Measurements from ENCODE around the gene SLC15A3.

SLC15A3 gene

DNA sequence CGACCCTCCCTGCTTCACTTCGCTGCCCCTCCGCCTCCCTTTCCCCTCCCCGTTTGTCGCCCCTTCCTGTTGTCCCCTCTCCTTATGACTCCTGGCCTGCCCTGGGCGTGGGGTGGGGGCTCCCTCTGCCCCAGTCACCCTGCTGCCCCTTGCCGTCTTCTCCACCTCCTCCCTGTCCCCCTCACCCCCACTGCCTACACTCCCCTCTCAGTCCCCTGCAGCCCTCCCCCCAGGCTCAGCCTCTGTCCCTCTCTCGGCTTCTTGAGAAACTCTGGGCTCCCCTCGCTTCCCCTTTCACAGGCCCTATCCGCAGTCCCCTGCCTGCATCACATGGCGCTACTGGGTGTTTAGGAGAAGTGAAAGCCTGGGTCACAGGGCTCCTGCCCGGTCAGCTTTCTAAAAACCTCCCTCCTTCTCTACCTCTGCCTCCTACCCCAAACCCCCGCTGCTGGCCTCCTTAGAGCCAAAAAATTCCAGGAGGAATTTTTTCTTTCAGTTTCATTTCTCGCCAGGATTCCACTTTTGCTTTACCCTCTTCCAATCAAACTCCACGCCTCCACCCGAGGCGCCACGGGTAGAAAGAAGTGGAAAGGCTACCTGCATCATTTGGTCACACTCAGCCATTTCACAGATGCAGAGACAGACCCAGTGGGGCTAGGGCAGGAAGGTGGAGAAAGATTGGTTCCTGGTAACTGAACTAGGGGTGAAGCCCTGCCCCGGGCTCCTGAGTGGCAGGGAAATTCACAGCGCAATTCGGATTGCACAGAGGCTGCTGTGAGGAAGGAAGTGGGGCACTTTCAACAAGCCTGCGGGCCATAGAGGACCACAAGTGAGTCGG, at the start of gene SLC15A3:
Gene SLC15A3, minus strand, starts transcription at position 273 of the 838 bp plus-strand sequence. CDS start 625 bp downstream, outside the sequence.
- no peak for DNase-seq

DNA sequence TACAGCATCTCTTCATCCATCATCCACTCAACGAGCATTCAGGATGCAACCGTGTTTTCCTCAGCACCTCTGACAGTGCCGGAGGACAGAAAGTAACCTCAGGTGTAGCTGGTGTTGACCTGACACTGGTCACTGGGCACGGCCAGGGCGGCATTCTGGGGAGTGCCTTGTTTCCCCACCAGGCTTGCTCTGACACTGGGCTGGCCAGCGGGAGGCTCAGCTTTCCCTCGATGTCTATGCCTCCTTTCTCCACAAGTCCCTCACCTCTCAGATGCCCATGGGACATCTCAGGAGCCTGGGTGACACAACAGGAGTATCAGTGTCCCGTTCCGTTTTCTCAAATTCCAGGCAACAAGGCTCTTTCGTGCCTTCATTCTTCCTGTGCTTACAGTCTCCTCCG, 48.5 kb upstream of the SLC15A3 start:
- DNase-seq, result no peak

DNA sequence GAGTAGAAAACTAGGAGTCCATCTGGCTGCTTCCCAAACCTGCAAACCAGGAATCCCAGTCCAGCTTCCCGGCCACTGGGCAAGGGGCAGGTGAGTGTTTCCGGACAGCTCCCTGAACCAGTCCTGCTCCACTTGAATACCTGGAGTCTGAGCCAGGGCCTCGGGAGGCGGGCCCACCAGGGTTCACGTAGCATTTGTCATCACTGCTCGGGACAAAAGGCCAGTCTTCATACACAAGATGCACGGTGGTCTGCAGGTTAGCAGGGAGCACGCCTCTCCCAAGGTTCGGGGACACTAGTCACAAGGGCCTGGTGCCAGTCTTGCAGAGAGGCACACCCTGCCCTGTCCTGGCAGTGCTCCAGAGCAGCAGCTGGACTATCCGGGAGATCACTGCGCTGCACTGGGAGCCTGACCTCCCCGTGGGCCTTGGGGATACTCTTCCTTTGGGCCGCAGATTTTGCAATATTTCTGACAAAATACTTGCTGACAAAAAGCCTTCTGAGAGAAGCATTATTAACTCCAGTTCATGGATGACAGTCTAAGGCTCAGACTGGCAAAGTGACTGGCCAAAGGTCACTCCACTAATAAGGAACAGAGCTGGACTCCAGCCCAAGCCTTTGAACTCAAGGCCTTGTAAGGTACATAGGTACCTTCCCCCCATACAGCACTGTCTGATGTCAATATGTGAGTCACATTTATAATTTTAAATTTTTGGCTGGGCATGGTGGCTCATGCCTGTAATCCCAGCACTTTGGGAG, 44.6 kb upstream of the SLC15A3 start:
- DNase-seq, result no peak

DNA sequence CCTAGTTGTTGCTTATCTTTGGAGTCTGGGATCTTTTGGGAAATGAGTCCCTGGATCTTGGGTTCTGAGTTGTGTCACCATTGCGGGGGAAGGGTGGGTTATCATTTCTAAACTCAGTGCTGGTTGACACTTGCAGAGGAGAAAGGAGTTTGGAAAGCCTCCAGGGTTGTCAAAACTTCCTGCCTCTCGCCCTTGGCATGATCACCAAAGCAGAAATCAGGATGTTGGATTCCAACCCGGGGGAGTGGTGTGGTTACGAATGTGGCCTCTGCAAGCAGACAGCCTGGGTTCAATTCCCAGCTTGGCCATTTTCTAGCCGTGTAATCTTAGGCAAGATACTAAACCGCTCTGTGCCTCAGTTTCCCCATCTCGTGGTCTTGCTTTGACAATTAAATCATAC, 43.8 kb upstream of the SLC15A3 start:
- no peak for DNase-seq

DNA sequence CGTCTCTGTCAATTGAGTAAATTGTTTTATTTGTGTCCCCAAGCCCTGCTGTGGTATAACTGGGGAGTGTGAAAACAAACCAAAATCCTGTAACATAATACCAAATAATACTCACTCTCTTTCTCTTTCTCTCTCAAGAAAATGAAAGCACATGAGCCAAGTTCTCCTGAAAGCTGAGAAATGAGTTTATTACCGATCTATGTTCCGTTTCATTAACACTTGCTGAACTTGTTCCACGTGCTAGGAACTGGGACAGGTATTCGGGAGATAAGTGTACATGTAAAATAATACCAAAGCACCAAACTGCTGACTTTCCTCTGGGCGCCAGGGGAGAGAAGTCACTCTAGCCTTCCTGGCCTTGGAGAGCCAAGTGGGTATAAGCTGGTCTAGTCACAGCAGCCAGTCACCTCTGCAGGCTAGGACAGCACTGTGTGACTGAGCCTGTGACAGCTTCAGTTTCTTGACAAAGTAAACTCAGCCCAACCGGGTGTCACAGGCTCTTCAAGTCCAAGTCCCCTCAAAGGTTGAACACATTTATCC, 42.6 kb upstream of the SLC15A3 start:
- DNase-seq, result no peak

DNA sequence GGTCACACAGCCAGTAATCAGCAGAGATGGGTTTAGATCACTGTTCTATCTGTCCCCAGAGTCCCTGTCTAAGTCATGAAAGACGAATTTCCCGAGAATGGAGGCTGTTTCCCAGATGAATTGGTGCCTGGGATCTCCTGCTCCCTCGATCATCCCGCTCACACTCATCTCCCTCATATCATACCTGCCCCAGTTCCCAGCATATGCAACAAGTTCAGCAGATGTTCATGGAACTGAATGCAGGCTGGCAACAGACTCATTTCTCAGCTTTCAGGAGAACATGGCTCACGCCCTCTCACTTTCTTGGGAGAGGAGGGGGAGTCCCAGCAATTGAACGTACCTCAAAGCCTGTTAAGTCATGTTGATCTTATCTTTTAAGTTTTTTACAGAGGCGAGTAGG, 41.6 kb upstream of the SLC15A3 start:
- DNase-seq, result no peak

DNA sequence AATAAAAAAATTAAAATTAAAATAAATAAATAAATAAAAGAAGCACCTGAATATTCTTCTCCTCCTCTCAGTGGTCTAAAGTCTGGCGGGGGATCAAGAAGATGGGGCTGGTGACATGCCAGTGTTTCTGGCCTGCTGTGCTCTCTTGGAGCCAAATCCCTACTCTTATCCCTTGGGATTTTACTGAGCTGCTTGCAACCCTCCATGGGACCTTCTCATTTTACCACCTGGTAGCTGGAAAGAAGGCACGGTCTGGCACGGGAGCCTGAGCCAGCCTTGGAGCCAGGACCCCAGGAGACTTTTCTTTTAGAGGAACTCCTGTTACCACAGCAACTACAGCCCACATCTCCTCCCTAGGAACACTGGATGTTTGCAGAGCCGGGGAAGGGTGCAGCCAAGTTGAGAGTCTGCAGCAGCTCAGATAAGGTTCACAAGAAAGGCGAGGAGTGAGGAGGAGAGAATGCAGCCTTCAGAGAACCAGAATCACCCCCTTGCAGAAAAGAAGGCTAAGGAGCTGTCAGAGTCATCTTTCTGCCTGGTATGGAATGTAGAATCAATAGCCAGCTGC, 41.0 kb upstream of the SLC15A3 start:
- no peak for DNase-seq

DNA sequence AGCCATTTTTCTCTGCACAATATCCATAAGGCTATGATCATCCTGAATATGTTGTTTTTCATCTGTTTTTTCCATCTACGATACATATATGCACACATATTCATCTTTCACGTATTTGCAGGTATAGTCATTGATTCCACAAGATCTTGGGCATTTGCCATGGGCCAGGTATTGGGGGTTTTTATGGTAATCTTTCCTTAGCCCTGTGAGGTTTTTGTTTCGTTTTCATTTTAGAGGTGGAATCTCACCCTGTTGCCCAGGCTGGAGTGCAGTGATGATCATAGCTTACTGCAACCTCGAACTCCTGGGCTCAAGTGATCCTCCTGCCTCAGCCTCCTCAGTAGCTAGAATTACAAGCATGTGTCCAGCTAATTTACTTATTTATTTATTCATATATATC, 39.5 kb upstream of the SLC15A3 start:
- DNase-seq, result no peak

DNA sequence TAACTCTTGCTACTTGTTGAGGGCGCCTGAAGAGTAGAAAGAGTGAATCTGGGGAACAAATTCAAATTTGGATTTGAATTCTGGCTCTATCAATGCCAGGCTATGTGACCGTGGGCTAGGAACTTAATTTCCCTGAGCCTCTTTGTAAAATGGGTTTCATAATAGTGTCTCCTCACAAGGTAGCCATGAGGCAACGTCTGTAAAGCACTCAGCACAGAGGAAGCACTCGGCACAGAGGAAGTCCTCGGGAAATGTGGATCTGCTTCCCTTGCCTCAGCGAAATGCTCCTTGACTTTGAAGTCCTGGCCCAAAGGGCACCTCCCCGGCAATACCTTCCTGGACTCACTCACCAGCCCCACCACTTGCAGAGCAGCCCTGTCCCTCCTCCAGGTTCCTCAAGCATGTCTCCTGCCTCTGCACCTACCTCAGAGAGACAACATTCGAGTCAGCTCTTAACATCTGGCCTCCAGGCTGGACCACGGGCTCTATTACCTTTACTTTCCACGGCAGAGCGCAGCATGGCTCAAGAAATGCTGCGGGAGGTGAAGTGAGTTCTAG, 37.2 kb upstream of the SLC15A3 start:
- no peak for DNase-seq

DNA sequence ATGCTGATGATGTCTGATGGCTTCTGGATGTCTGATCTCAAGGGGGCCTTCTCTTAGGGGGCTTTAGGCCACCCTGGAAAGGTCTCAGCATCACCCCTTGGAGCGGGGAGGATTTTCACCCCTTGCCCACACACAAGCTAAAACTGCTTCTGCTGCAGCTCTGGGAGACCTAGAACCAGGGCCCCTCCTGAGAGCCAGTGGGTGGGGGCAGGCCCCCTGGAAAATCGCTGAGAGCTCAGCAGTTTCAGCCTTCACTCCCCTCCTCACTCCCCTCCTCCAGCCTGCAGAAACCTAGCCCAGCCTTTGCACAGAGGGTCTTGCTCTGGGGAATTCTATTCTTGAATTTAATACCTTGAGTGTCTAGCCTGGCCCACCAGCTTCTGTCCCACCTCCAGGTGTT, 36.7 kb upstream of the SLC15A3 start:
- no peak for DNase-seq

DNA sequence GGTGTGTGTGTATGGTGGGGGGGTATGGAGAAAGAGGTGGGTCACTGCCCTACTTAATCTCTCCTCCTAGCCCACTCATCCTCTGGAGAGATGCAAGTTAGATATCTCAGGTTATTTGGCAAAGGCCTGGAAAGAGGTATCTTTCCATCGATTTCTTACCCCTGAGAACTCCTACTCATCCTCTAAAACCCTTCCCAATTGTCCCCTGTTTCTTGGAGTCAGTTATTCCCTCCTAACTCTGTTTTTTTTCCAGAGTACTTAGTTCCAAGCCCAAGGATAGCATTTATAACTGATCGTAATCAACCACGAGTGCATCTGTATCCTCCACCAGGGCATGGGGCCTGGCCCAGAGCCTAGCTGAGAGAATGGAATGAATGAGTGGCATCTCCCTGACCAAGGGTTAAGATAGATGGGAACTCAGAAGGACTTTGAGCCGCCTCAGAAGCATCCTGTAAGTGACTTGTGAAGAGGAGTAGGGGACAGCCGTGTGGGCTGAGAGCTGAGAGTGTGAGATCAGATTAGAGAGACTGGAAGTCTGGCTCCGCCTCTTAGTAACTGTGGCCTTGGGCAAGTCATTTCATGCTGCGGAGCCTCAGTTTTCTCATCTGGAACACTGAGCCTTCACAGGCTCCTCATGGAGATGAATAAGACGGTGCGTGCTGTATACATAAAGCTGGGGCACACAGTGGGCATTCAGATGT, 35.8 kb upstream of the SLC15A3 start:
- DNase-seq, result no peak

DNA sequence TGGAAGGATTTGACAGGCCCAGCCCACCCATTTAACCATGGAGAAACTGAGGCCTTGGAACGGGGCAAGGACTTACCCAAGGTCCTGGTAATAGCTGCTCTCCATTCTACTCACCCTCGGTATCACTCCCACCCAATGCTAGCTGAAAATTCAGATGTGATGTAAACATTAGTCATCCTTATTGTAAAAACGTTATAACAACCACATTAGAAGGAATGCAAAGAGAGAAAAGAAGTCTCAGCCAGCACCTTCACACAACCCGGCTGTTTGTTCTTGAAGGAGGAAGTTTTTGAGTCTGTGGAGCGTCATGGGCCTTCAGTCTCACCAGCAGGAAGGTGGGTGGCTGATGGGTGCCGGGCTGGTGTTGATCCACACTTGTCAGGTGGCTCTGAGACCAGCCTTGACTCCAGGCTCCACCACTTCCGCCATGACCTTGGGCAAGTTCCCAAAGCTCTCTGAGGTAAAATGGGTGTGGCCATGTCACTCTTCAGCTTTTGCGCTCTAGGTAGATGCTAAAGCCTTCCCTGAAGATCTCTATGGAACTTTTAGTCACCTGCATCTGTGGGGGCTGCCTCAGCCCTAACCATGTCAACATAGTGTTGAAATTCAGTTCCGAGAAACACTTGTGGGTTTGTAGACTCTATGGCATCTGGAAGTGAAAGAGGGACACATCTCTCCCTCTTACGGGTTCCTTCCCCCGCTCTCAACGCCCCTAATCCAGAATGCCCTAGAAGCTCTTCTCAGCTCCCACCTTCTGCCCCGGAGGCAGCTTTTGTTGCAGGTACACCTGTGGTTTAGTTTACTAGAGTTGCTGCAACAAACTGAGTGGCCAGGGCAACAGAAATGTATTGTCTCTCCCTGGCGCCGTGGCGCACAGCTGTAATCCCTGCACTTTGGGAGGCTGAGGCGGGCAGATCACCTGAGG, 34.3 kb upstream of the SLC15A3 start:
- DNase-seq, result no peak

DNA sequence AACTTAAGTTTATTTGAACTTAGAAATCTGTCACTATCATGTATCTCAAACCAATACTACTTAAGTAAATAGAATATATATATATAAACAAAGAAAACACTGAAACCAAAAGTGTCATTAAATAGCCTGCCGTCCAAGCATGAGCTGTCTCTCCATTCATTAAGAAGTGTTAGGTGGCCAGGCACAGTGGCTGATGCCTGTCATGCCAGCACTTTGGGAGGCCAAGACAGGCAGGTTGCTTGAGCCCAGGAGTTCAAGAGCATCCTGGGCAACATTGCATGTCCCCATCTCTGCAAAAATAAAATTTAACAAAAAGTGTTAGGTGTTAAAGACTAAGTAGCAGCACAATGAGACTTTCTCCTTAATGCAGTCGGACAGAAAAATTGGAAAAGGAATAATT, 33.5 kb upstream of the SLC15A3 start:
- DNase-seq, result no peak

DNA sequence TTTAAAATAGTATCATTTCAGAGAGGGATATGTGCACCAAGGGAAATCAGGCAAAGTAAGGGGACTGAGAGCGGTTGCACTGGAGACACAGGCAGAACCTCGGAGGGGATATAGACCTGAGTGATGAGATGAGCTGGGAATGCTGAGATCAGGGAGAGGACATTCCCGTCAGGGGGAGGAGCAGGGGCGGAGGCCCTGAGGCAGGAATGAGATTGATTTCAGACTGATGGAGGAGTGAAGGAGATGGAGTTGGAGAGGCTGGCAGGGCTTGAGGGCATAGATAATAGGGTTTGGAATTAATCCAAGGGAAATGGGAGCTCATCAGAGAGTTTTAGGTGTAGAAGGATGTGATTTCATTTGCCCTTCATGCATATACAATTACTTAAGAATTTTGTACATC, 32.7 kb upstream of the SLC15A3 start:
- DNase-seq, result no peak

DNA sequence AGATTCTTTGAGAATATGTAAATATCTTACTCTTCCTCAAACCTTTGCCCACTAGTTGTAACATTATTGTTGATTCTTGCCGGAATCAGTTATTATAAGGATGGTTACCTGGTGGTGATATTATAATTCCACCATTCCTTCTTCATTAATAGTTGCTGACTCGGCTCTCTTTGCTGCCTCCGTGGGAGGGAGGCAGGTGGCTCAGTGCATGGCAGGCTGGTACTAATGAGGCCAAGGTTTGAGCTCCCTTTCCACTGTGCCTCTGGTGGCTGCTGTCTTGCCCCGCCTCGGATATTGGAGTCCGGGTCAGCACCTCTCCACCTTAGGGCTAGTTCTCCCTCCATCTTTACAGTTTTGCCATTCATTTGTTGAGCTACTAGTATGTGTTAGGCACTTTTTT, 32.2 kb upstream of the SLC15A3 start:
- DNase-seq, result no peak

DNA sequence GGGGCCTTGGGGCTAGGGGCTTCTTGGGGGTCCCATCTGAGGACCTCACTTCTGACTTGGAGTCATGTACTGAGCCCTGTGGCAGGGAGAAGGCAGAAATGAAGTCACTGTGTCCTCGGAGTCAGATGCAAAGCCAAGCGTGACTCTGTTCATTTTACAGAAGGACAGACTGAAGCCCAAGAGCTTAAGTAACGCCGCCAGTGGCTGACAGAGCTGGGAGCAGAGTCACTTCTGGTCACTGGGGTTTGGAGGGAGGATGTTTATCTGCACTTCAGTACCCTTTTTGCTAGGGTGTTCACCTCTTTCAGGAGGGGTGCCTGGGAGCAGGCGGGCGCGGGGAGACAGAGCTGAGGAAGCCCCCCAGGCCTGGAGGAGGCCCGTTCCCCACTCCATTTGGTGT, 30.2 kb upstream of the SLC15A3 start:
- DNase-seq, result no peak

DNA sequence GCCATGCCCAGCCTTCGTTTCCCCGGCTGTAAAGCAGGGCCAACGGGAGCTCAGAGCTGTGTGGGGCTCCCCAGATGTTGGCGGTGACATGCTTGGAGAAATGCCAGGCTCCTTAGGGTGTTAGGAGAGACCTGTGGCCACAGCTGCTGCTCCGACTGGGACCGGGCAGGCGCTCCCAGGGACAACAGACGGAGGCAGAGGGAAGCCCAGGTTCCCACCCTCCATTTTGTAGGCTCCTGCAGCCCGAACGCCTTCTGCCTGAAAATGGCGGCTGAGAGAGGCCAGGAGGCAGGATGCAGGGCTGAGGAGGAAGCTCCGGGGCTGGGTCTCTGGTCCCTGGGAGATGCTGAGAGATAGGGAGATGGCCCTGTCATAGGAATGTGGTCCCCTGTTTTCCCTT, 29.5 kb upstream of the SLC15A3 start:
- no peak for DNase-seq

DNA sequence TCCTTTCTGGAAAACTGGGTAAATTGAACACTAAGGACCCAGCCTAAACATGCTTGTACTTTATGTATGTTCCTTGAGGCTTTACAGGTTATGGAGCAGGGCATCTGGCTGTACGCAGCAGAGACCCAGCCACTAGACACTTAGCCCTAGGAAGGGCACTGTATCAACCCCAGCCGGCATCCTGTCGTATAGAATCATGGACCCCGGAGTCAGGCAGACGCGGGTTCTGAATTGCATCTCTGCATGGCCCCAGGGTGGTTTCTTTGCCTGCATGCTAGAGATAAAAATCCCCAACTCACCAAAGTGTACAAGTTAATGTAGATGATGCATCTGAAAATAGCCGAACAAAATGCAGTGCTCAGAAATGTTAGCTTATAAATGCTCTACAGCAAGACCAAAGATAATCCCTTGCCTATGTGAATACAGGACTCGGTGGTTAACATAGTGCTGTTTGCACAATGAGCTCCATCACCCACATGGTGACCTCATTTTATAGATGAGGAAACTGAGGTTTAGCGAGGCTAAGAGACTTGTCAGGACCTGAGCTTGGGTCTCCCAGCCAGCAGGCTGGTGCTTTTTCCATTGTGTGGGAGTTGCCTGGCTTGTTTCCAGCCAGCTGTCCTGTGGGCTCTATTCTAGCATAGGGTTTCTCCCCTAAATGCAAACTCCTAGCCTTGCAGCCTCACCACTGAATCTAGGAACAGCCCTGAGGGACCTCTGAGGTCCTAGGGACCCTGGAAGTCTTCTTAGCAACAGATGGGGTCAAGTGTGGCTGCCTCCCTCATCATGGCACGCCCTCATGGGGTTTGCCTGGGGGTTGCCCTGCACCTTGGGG, 26.8 kb upstream of the SLC15A3 start:
- DNase-seq, result no peak

DNA sequence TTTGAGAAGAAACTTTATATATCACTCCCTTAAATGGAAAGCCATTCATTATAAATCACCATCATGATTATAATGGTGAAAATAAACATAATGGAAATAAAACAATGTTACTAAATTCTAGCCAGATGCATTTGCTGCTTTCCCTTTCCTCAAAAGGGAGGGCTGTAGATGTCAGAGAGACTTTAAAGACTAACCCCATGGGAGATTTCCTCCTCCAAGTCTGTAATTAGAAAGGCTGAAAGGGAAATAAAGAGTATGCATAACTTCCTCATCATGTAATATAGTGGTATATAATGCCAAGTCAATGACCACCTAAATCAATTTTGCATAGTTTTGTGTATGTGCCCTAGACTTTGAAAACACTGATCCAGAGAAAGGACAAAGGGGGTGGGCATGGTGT, 25.9 kb upstream of the SLC15A3 start:
- DNase-seq, result no peak

DNA sequence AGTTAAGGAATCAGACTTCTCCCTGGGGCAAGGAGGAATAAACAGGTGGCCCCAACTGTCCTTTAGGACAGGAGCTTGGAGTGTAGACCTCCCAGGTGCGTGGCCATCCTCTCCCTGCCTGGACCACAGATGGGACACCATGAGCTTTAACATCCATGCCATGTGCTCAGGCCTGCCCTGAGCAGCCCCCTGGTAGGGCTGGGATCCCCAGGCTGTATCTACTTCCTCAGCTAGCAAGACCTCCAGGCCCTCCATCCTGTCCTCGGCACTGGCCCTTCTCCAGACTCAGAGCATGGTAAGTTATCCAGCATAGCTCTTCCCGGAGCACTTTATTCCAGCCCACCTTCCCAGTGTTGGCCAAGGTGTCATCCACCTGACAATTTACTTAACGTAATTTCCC, 25.2 kb upstream of the SLC15A3 start:
- no peak for DNase-seq

DNA sequence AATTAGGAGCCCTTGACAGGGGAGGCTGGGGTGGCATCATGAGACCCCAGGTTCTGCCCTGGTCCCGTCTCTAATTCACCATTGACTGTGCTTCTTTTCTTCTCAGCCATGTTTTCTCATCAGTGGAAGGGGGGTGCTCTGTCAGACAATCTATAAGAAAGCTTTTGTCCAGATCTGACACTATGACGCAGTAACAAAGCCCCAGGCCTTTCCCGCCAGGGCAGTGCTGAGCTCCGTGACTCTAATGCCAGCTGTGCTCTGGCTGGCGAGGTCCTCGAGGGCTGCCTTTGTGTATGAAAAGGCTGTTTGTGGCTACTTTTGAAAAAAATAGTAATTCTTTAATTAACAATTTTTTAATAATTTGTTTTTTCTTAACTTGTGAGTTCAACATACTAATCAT, 22.8 kb upstream of the SLC15A3 start:
- DNase-seq, result no peak

Measured in NCI-H1092 (cell line).